ENCODE results near the gene RARG.
A peak's percentile ranks its signal among the peaks of the same experiment; 100 is the strongest.

Gene RARG

DNA sequence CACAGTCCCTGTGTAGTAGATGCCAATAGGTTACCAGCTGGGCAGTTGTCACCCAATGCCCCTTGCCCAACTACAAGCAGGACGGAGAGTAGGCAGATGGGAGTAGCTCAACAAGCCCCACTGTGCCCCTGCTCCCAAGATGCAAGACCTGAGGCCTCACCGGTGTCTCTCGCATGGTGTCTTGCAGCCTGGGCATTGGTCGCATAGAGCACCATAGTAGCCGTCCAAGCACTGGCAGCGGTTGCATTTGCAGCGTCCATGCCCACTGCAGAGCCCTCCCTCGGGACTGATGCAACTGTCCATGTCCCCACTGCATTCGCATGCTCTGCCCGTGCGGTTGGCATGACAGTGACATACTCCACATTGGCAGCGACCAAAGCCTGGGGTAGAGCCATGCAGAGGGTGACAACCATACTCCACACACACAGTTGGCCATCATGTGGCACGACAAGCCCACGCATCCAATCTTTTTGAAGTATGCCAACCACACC is 39.4 kb downstream of the RARG start:
- DNase-seq (ENCODE audit: extremely low read depth, low read depth): no peak
- H3K4me3 ChIP-seq (replicated peaks; ENCODE audit: low read depth, low read length): no peak overlapping the region

DNA sequence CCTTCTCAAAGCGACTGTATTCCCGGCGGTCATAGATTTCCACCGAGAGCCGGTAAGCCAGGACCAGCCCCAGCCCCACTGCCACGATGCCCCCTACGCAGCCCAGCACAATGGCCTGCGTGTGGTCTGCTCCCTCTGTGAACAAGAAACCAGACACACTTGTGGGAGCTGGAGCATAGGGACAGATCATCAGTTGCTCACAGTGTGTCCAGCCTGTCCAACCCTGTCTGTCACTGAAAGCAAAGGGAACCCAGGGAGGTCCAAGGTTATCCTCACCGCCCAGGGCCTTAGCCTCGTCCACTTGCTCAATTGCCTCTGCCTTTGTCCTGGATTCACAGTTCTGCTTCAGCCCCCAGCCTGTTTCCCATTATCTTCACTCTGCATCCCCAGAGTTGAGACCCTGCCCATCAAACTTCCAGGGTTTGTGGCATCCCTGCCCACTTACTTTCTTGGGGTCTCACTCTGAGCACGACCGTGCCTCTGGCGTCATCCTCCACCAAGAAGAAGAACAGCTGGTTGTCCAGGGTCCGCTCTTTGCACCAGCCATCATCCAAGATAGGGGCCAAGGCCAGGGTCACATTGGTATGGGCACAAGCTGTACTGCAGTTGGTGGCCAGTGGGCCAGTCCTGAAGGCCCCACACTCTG is 40.0 kb downstream of the RARG start:
- TF ChIP-seq, protein P1, sequence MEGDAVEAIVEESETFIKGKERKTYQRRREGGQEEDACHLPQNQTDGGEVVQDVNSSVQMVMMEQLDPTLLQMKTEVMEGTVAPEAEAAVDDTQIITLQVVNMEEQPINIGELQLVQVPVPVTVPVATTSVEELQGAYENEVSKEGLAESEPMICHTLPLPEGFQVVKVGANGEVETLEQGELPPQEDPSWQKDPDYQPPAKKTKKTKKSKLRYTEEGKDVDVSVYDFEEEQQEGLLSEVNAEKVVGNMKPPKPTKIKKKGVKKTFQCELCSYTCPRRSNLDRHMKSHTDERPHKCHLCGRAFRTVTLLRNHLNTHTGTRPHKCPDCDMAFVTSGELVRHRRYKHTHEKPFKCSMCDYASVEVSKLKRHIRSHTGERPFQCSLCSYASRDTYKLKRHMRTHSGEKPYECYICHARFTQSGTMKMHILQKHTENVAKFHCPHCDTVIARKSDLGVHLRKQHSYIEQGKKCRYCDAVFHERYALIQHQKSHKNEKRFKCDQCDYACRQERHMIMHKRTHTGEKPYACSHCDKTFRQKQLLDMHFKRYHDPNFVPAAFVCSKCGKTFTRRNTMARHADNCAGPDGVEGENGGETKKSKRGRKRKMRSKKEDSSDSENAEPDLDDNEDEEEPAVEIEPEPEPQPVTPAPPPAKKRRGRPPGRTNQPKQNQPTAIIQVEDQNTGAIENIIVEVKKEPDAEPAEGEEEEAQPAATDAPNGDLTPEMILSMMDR (IDR thresholded peaks at IDR 0.05; ENCODE audit: low read depth, low read length, missing control alignments): no peak
- no peak for DNase-seq (ENCODE audit: extremely low read depth, low read depth)
- no peak overlapping the region for H3K4me3 ChIP-seq (replicated peaks; ENCODE audit: low read depth, low read length)

More for the DNA sequence above, 39.4 kb downstream of the RARG start:
- TF ChIP-seq, protein P1 (IDR thresholded peaks at IDR 0.05; ENCODE audit: low read depth, low read length, missing control alignments): no peak

DNA sequence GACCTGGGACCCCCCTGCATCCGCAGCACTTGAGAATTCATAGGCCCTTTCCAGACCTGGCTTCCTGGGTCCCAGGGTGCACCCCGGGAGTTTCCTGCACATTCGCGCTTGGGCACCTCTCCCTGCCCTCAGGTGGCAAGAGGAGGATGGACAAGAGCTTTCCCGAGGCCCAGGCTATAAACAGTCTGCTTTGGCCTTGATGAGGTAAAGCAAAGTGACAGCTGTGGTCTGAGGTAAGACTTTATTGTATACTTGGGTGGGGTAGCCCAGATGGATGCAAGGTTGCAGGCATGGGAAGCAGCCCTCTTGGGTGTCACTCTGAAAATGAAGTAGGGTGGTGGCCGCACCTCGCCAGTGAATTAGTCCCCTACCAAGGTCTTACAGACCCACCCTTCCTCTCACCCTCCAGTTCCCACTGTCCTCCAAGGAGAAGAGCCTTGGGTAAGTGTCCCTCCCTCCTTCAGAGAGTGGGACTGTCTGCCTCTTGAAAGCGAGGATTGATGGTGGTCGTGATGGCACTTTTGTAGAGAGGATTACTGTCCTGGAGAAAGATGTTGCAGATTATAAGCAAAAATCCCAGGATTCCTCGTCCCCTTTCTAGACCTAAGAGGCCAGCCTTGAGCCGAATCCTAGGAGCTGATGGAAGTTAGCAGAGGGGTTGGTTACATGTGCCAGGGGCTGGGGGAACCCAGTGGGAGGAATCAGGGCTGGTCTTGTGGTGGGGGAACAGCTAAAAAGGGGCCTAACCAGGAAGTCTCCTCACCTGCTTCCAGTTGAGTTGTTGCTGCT is 40.7 kb downstream of the RARG start:
- TF ChIP-seq, protein P1 (IDR thresholded peaks at IDR 0.05; ENCODE audit: low read depth, low read length, missing control alignments): no peak
- H3K4me3 ChIP-seq (replicated peaks; ENCODE audit: low read depth, low read length): no peak overlapping the region
- DNase-seq (ENCODE audit: extremely low read depth, low read depth): no peak

DNA sequence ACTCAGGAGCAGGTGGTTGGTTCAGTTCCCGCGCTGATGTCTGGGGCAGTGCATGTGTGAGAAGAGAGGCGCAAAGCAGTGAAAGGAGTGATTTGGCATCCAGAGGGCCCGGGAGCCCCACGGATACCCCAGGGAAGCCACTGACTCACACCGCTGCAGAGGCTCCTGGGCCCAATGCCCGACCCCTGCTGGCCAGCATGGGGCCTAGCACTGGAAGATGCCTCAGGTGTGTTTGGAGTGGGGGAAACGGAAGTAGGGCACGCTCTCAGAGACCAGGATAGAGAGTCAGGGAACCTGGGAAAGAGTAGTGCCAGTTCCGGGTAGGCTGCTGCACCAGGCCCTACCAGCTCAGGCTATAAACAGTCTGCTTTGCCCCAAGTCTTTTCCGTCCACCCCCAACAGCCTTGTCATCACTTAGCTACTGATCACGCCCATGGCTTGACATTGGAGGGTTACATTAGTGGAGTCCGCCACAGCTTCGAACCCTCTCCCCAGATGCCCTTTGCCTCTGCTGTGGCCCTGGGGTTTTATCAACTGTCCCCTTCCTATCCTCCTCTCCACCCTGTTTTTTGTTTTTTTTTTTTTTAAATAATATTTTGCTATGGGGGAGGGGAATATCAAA is 41.8 kb downstream of the RARG start:
- TF ChIP-seq, protein P1 (IDR thresholded peaks at IDR 0.05; ENCODE audit: low read depth, low read length, missing control alignments): peak; percentile 86
- H3K4me3 ChIP-seq (replicated peaks; ENCODE audit: low read depth, low read length): no peak overlapping the region
- DNase-seq (ENCODE audit: extremely low read depth, low read depth): no peak

DNA sequence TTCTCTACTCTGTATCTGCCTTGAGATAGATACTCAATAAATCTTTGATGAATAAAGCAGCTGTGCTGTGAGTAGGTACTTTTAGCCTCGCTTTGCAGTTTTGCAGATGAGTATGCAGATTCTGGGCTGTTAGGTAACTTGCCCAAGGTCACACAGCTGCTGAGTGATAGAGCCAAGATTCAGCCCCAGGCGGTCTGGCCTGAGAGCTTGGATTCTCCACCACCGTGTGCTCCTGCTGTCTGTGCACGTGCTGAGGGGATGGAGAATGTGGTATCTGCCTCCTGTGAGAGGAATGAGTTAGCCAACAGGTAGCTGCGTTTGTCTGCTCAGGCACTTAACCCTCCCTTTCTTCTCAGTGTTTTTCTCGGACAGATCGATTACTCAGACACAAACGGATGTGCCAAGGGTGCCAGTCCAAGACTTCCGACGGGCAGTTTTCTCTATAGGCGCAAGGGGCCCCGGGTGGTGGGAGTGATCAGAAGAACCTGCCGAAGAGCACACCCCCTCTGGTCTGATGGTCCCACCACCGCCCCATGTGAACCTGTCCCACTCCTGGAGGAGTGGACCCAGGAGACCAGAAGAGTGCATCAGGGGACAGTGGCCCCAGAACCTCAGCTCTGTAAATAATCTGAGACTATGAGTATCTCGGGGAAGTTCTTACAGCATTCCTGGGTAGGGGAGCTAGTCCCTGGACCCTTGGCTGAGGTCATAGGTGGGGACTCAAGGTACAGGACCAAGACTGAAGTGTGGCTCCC is 44.7 kb downstream of the RARG start:
- DNase-seq (ENCODE audit: extremely low read depth, low read depth): no peak
- TF ChIP-seq, protein P1 (IDR thresholded peaks at IDR 0.05; ENCODE audit: low read depth, low read length, missing control alignments): no peak
- no peak overlapping the region for H3K4me3 ChIP-seq (replicated peaks; ENCODE audit: low read depth, low read length)

DNA sequence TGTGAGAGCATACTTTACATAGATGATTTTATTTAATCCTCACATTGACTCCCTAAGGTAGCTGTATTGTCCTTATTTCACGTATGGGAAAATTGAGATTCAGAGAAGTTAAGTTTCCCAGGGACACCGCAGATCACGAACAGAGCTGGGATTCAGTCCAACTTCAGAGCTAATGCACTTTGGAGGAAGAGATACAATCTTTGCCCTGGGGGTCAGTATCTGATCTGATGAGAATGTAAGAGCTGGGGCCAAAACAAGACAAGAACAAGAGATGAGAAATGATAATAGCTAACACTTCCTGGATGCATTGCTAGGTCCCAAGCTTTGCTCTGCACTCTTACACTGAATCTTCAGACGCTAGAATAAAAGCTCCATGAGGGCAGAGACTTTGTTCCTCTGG is 45.3 kb downstream of the RARG start:
- DNase-seq (ENCODE audit: extremely low read depth, low read depth): no peak
- TF ChIP-seq, protein P1 (IDR thresholded peaks at IDR 0.05; ENCODE audit: low read depth, low read length, missing control alignments): no peak
- no peak overlapping the region for H3K4me3 ChIP-seq (replicated peaks; ENCODE audit: low read depth, low read length)

All from HFF-Myc (cell line).